Measurements from ENCODE around the gene SH3BGRL2.

GRCh38 chr6:79694156-79694555 lies 63.0 kb downstream of the SH3BGRL2 start:
- TF ChIP-seq CTCF (IDR thresholded peaks at IDR 0.05), result no peak
- TF ChIP-seq EZH2 (IDR thresholded peaks at IDR 0.05), result no peak
- TF ChIP-seq EZH2phosphoT487 (IDR thresholded peaks at IDR 0.05), result no peak
